GM23338 (cell line): ENCODE measurements around the gene UGP2. TPM values are rescaled to one million over a fixed set of nuclear protein-coding genes. Genes with fewer than 3 reads are reported as not detected.
A peak's percentile ranks its signal among the peaks of the same experiment; 100 is the strongest.

Experiments
- ATAC-seq: fragments of 200-7000 bp; cut with Tn5 transposase; 3 replicates; pipeline ENCODE4 v1.9.1; 2020
- DNase-seq: peaks from one replicate; pipeline ENCODE4 v3.0.0-alpha.2; 2015; ENCODE audit warnings: low spot score
- H2AFZ ChIP-seq: fragments of 200-600 bp; sonication (generic); 2 replicates; pipeline ENCODE4 v1.8.0; 2016; ENCODE audit warnings: antibody characterized with exemption, mild to moderate bottlenecking, moderate library complexity
- H3F3A ChIP-seq: fragments of 200-600 bp; sonication (generic); replicated peaks from 2 replicates; pipeline ENCODE4 v1.8.0; 2017; ENCODE audit warnings: antibody characterized with exemption, mixed run types, low read depth
- H3K27ac ChIP-seq: fragments of 200-600 bp; sonication (generic); 2 replicates; pipeline ENCODE4 v1.6.1; 2016; ENCODE audit warnings: low read depth
- H3K27me3 ChIP-seq: fragments of 200-600 bp; sonication (generic); 2 replicates; pipeline ENCODE4 v1.8.0; 2016; ENCODE audit warnings: mild to moderate bottlenecking, mixed run types, moderate library complexity; ENCODE audit not compliant: insufficient read depth
- H3K36me3 ChIP-seq: fragments of 200-600 bp; sonication (generic); 2 replicates; pipeline ENCODE4 v1.8.0; 2016; ENCODE audit warnings: mild to moderate bottlenecking; ENCODE audit not compliant: insufficient read depth
- H3K4me1 ChIP-seq: fragments of 200-600 bp; sonication (generic); 2 replicates; pipeline ENCODE4 v1.8.0; 2016; ENCODE audit warnings: mild to moderate bottlenecking, moderate library complexity; ENCODE audit not compliant: insufficient read depth
- H3K4me2 ChIP-seq: fragments of 200-600 bp; sonication (generic); 2 replicates; pipeline ENCODE4 v1.7.1; 2017; ENCODE audit warnings: mixed run types
- H3K4me3 ChIP-seq: fragments of 200-600 bp; sonication (generic); 2 replicates; pipeline ENCODE4 v1.6.1; 2016; ENCODE audit warnings: mixed run types
- H3K79me2 ChIP-seq: fragments of 200-600 bp; sonication (generic); replicated peaks from 2 replicates; pipeline ENCODE4 v1.8.0; 2017; ENCODE audit warnings: mild to moderate bottlenecking; ENCODE audit not compliant: insufficient read depth
- H3K9me2 ChIP-seq: fragments of 200-600 bp; sonication (generic); 2 replicates; pipeline ENCODE4 v1.8.0; 2017; ENCODE audit not compliant: insufficient read depth
- H4K20me1 ChIP-seq: fragments of 200-600 bp; sonication (generic); replicated peaks from 2 replicates; pipeline ENCODE4 v1.8.0; 2017; ENCODE audit warnings: mild to moderate bottlenecking; ENCODE audit not compliant: insufficient read depth
- H3K27ac Mint-ChIP-seq: 2 replicates; pipeline ENCODE4 v1.8.0; 2020; ENCODE audit warnings: inconsistent platforms, mild to moderate bottlenecking, moderate library complexity, mixed read lengths
- H3K27me3 Mint-ChIP-seq: 3 replicates; pipeline ENCODE4 v1.8.0; 2022; ENCODE audit warnings: low read depth, mild to moderate bottlenecking, moderate library complexity, mixed read lengths, inconsistent platforms; ENCODE audit not compliant: insufficient read depth, poor library complexity
- H3K36me3 Mint-ChIP-seq: 3 replicates; pipeline ENCODE4 v1.8.0; 2021; ENCODE audit warnings: low read depth, mild to moderate bottlenecking, inconsistent platforms, moderate library complexity, mixed read lengths
- H3K4me1 Mint-ChIP-seq: 3 replicates; pipeline ENCODE4 v1.8.0; 2020; ENCODE audit warnings: mild to moderate bottlenecking, inconsistent platforms, mixed read lengths
- H3K4me3 Mint-ChIP-seq: 3 replicates; pipeline ENCODE4 v1.8.0; 2021; ENCODE audit warnings: moderate library complexity, mild to moderate bottlenecking, inconsistent platforms, mixed read lengths
- H3K9me3 Mint-ChIP-seq: 3 replicates; pipeline ENCODE4 v1.8.0; 2020; ENCODE audit warnings: moderate library complexity, mild to moderate bottlenecking, inconsistent platforms, mixed read lengths
- CREB1 ChIP-seq: fragments of 250-450 bp; sonication (Bioruptor Pico); IDR thresholded peaks from 2 replicates; pipeline ENCODE4 v1.5.0; 2020; ENCODE audit warnings: low read depth, mild to moderate bottlenecking, moderate library complexity
- CTCF ChIP-seq, 2 experiments: fragments of 200-600 bp in 1 of 2; sonication (generic) in 1 of 2; conservative IDR thresholded peaks; 2 replicates each; pipeline versions ENCODE4 v1.5.1 to v1.6.1; 2016 to 2017; ENCODE audit warnings: antibody characterized with exemption in 2 of 2, low read depth in 2 of 2, mild to moderate bottlenecking in 2 of 2, moderate library complexity in 1 of 2
- EZH2 ChIP-seq: fragments of 200-600 bp; sonication (generic); IDR thresholded peaks from one replicate; pipeline ENCODE4 v1.8.0; 2017; ENCODE audit warnings: antibody characterized with exemption, mild to moderate bottlenecking, low read depth; ENCODE audit not compliant: unreplicated experiment
- EZH2phosphoT487 ChIP-seq: fragments of 200-600 bp; sonication (generic); IDR thresholded peaks from one replicate; pipeline ENCODE4 v1.8.1; 2018; ENCODE audit warnings: antibody characterized with exemption; ENCODE audit not compliant: unreplicated experiment
- JUNB ChIP-seq: IDR thresholded peaks from one replicate; pipeline ENCODE4 v1.6.1; 2016; ENCODE audit warnings: antibody characterized with exemption; ENCODE audit not compliant: unreplicated experiment
- POLR2AphosphoS5 ChIP-seq: IDR thresholded peaks from 2 replicates; pipeline ENCODE4 v1.6.1; 2016; ENCODE audit warnings: antibody characterized with exemption, low read depth
- REST ChIP-seq: IDR thresholded peaks from one replicate; pipeline ENCODE4 v1.6.1; 2018; ENCODE audit warnings: antibody characterized with exemption; ENCODE audit not compliant: unreplicated experiment
- ZNF331 ChIP-seq: fragments of 250-450 bp; sonication (Bioruptor Pico); IDR thresholded peaks from 2 replicates; pipeline ENCODE4 v1.5.0; 2020; ENCODE audit warnings: low read depth, mild to moderate bottlenecking, moderate library complexity
- ZNF462 ChIP-seq: fragments of 250-450 bp; sonication (Bioruptor Pico); IDR thresholded peaks from 2 replicates; pipeline ENCODE4 v1.5.0; 2020; ENCODE audit warnings: mild to moderate bottlenecking, moderate library complexity
- polyA plus RNA-seq: library from polyadenylated mRNA; unstranded; fragments of >200 nt; fragmentation: Nextera tagmentation; extraction: Ambion mirVana; gene quantifications from 2 replicates; pipeline ENCODE4 v1.2.1, GENCODE V29; 2016
- total RNA-seq: library from RNA; depleted of rRNA; stranded (reverse); fragments of >200 nt; shearing (Covaris generic); gene quantifications from 2 replicates; pipeline ENCODE4 v1.2.3, GENCODE V29; 2014

UGP2 gene
- total and polyA plus RNA-seq, 2 experiments from 2014 or later, result 744 to 943 TPM

- no peak for TF ChIP-seq REST
- no peak for TF ChIP-seq CREB1 (CRISPR knock-in tag)
- TF ChIP-seq EZH2, result no peak
- no peak for TF ChIP-seq CTCF (conservative IDR thresholded peaks at IDR 0.05; ENCODE audit: low read depth in 2 of 2)
Observed at GRCh38 chr2:63879876-63880433, 38.3 kb downstream of the UGP2 start (continued).

GRCh38 chr2:63880625-63881024 lies 38.9 kb downstream of the UGP2 start:
- Mint-ChIP-seq H3K27me3 (peaks cover 6% of the 10 kb centered on the region), H3K36me3 (peaks cover 79% of the 10 kb centered on the region), H3K9me3 (no peaks in the 10 kb centered on the region), H3K4me1 (peaks cover 69% of the 10 kb centered on the region), H3K4me3 (no peak overlapping the region; the same call in 2 of the 3 replicates), H3K27ac (peak overlapping the region; percentile 11; the same call in 1 of the 2 replicates)
- peaks cover 65% of the 10 kb centered on the region for H4K20me1 ChIP-seq
- H3K9me2 ChIP-seq, result no peaks in the 10 kb centered on the region
- peak overlapping the region; percentile 78 for H3K27ac ChIP-seq
- no peak overlapping the region for H2AFZ ChIP-seq
- peaks cover 79% of the 10 kb centered on the region for H3K79me2 ChIP-seq
- H3K4me1 ChIP-seq, result peaks cover 57% of the 10 kb centered on the region
- peaks cover 44% of the 10 kb centered on the region for H3K36me3 ChIP-seq
- no peak for TF ChIP-seq EZH2phosphoT487
- peak; percentile 42 for TF ChIP-seq POLR2AphosphoS5
- no peak for TF ChIP-seq JUNB
- no peak for TF ChIP-seq ZNF462 (CRISPR knock-in tag)
- TF ChIP-seq ZNF331 (CRISPR knock-in tag), result no peak
- H3K4me3 ChIP-seq, result peak overlapping the region; percentile 14; the same call in 1 of the 2 replicates
- H3K27me3 ChIP-seq, result no peaks in the 10 kb centered on the region
- peak; percentile 33 for ATAC-seq
- H3K4me2 ChIP-seq, result peak overlapping the region; percentile 56
- H3F3A ChIP-seq, result peaks cover 22% of the 10 kb centered on the region; the same call in 1 of the 2 replicates
- peak; percentile 20 for DNase-seq
